Ovary (tissue), 9 donors: Measurements from ENCODE around the gene LGR6. TPM values are rescaled to one million over a fixed set of nuclear protein-coding genes. Genes with fewer than 3 reads are reported as not detected.

Experiments
- DNase-seq, 5 donors: peaks; one replicate each; pipeline ENCODE4 v3.0.0-alpha.2; 2019 to 2020
- H3K27ac ChIP-seq, 2 donors: fragments of 200-600 bp; one replicate each; pipeline versions ENCODE4 v1.5.1 to v1.8.0; 2019 to 2022
- H3K27me3 ChIP-seq: fragments of 200-600 bp; one replicate; pipeline ENCODE4 v1.8.0; 2022
- H3K36me3 ChIP-seq: fragments of 200-600 bp; sonication (generic); one replicate; pipeline ENCODE4 v1.5.1; 2019
- H3K4me1 ChIP-seq: one replicate; pipeline ENCODE4 v1.8.1; 2013; ENCODE audit warnings: mild to moderate bottlenecking, moderate library complexity; ENCODE audit not compliant: insufficient read depth
- H3K4me3 ChIP-seq: fragments of 200-600 bp; sonication (generic); one replicate; pipeline ENCODE4 v1.5.1; 2017
- H3K9me3 ChIP-seq, 2 donors: fragments of 200-600 bp in 1 of 2; sonication (generic) in 1 of 2; one replicate each; pipeline versions ENCODE4 v1.5.1 to v1.8.1; 2013 to 2019; ENCODE audit warnings: mild to moderate bottlenecking in 1 of 2, moderate library complexity in 1 of 2
- EP300 ChIP-seq: sonication (generic); formaldehyde crosslinking; IDR thresholded peaks from one replicate; pipeline ENCODE4 v1.6.1; 2017; ENCODE audit warnings: antibody characterized with exemption
- POLR2A ChIP-seq: fragments of 450-650 bp; IDR thresholded peaks from one replicate; pipeline ENCODE4 v1.6.1; 2017; ENCODE audit warnings: antibody characterized with exemption, mild to moderate bottlenecking, moderate library complexity
- WGBS, 3 donors: extraction: QIAGEN DNeasy Blood & Tissue Kit in 1 of 3; methylation state at CpG; one replicate each; pipeline versions ENCODE4 v1.1.5 to v1.1.7; 2013 to 2017; 5-methylcytosine and 5-hydroxymethylcytosine counted together
- intact Hi-C, 4 donors: fragments of 100-400 bp; cut with DNase I; formaldehyde crosslinking; loops; one replicate each; pipeline versions ENCODE4 v1.11.0 to v1.15.1; 2022 to 2023
- polyA plus RNA-seq, 2 donors: library from polyadenylated mRNA; stranded (reverse); fragments of 200-250 nt in 1 of 2; fragments of 350-450 nt in 1 of 2; fragmentation: Illumina TruSeq in 1 of 2; extraction: RNeasy Lipid Tissue Mini Kit (QIAGEN cat#74804) in 1 of 2; gene quantifications; one replicate each; pipeline ENCODE4 v1.2.3, GENCODE V29; 2013 to 2014
- total RNA-seq, 7 donors: library from RNA; depleted of rRNA in 2 of 7; stranded (reverse); fragments of >200 nt in 2 of 7; fragmentation: NEBNext Ultra II Directional in 3 of 7; extraction: Animal tissue kit (Norgen Biotek cat#: 25700) in 3 of 7; gene quantifications; one replicate each; pipeline versions ENCODE4 v1.1.0 to v1.2.4, GENCODE V29; 2016 to 2023
- TF ChIP-seq, protein P1 (sequence below), 3 donors: fragments of 450-650 bp in 2 of 3; fragments of 200-600 bp in 1 of 3; IDR thresholded peaks; one replicate each; pipeline versions ENCODE4 v1.5.1 to v1.8.0; 2016 to 2022; ENCODE audit warnings: antibody characterized with exemption in 3 of 3, mild to moderate bottlenecking in 1 of 3
- donor health status: DM: no; HTN: no; CAD: no; lungs with moderate emphysema.
- donor health status: DM: no; HTN: no; CAD: no.
- donor health status: Bipolar disorder and iron deficiency.
- donor health status: DM: yes; HTN: yes; CAD: no.
- donor health status: DM: no; HTN: no; CAD: no.
- donor health status: DM: yes; HTN: yes; CAD: no.

LGR6 gene
- total and polyA plus RNA-seq, 9 donors: 0.24 to 12.4 (median 1.4) TPM

DNA sequence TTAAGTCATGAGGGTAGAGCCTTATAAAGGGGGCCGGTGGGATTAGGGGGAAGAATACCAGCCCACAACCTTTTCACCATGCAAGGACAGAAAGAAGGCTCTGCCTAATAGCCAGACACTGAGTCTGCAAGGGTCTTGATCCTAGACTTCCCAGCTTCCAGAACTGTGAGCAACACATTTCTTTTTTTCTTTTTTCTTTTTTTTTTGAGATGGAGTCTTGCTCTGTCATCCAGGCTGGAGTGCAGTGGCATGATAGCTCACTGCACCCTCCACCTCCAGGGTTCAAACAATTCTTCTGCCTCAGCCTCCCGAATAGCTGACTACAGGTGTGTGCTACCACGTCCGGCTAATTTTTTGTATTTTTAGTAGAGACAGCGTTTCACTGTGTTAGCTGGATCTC is 47.3 kb upstream of the LGR6 start:
- no peak for TF ChIP-seq POLR2A
- TF ChIP-seq EP300: no peak
- TF ChIP-seq, protein P1, sequence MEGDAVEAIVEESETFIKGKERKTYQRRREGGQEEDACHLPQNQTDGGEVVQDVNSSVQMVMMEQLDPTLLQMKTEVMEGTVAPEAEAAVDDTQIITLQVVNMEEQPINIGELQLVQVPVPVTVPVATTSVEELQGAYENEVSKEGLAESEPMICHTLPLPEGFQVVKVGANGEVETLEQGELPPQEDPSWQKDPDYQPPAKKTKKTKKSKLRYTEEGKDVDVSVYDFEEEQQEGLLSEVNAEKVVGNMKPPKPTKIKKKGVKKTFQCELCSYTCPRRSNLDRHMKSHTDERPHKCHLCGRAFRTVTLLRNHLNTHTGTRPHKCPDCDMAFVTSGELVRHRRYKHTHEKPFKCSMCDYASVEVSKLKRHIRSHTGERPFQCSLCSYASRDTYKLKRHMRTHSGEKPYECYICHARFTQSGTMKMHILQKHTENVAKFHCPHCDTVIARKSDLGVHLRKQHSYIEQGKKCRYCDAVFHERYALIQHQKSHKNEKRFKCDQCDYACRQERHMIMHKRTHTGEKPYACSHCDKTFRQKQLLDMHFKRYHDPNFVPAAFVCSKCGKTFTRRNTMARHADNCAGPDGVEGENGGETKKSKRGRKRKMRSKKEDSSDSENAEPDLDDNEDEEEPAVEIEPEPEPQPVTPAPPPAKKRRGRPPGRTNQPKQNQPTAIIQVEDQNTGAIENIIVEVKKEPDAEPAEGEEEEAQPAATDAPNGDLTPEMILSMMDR (IDR thresholded peaks at IDR 0.05): no peak
- Histone ChIP-seq H3K36me3 (no peaks in the 10 kb centered on the region), H3K4me1 (peaks cover 6% of the 10 kb centered on the region), H3K27ac (no peak overlapping the region), H3K9me3 (no peaks in the 10 kb centered on the region), H3K4me3 (no peak overlapping the region), H3K27me3 (no peaks in the 10 kb centered on the region)
- intact Hi-C loops: no loop called here
- no peak for DNase-seq
- WGBS, 3 donors: 84 to 93% (median 90%) methylated on average over 5 of the region's 5 CpGs

DNA sequence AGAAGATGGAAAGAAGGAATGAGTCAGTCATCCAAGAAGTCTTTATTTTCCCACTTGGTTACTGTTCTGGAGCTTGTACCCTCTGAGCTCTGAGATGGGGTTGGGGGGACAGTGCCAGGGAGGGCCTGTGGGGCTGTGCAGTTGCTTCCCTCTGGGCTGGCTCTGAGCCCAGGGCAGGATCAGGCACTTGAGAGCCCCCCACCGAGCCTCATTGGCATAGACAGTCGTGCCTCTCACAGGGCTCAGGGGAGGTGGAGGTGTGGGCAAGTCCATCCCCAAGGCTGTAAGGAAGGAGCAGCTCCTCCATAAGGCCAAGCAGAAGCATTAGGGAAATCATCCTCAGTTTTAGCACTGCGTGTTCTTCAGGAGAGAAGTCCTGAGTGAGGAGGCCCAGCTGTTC is 46.6 kb upstream of the LGR6 start:
- WGBS, 3 donors: 50 to 67% (median 59%) methylated on average over 3 of the region's 3 CpGs
- Histone ChIP-seq H3K27ac (no peak overlapping the region), H3K36me3 (no peaks in the 10 kb centered on the region), H3K27me3 (no peaks in the 10 kb centered on the region), H3K4me1 (peaks cover 6% of the 10 kb centered on the region), H3K9me3 (no peaks in the 10 kb centered on the region), H3K4me3 (no peak overlapping the region)
- intact Hi-C loops: no loop called here
- TF ChIP-seq POLR2A: no peak
- TF ChIP-seq, protein P1 (IDR thresholded peaks at IDR 0.05): no peak
- TF ChIP-seq EP300: no peak
- DNase-seq: no peak

DNA sequence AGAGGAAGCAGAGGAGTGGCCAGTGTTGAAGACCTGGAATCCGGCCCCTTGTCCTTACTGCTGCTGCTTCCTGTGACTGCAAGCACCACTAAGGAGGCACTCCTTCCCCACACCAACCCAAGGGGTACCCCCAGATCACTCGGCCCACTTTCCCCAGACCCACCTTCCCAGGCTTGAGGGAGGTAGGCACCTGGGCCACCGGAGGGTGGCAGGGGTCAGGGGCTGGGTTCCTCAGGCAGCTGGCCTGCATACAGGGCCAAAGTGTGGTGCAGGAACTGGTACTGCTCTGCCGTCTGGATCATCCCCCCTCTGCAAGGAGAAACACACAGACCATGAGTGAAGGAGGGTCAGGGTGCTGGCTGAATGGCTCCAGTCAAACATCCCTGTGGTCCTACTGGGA is 45.2 kb upstream of the LGR6 start:
- H3K27me3 ChIP-seq: no peaks in the 10 kb centered on the region
- H3K27ac ChIP-seq: no peak overlapping the region
- intact Hi-C loops: no loop called here
- 91 to 94% (median 93%) methylated on average over 4 of the region's 4 CpGs for WGBS, 3 donors
- no peaks in the 10 kb centered on the region for H3K36me3 ChIP-seq
- H3K4me3 ChIP-seq: no peak overlapping the region
- DNase-seq: no peak
- TF ChIP-seq, protein P1 (IDR thresholded peaks at IDR 0.05): no peak
- TF ChIP-seq EP300 (no peak), POLR2A (no peak)
- H3K9me3 ChIP-seq: no peaks in the 10 kb centered on the region
- H3K4me1 ChIP-seq: no peaks in the 10 kb centered on the region

DNA sequence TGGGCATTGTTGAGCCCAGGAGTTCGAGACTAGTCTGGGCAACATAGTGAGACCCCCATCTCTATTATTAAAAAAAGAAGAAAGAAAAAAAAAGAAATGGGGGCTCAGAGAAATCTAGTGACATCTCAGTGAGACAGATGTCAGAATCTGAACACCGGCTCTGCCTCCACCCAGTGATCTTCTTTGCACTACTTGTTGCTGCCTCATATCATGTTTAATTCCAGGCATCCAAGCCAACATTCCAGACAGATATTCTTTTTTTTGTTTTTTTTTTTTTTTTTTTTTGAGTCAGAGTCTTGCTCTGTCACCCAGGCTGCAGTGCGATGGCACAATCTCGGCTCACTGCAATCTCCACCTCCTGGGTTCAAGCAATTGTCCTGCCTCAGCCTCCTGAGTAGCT is 44.0 kb upstream of the LGR6 start:
- WGBS, 3 donors: 48 to 64% (median 62%) methylated on average over 4 of the region's 4 CpGs
- no peak for DNase-seq
- H3K36me3 ChIP-seq: no peaks in the 10 kb centered on the region
- no peak overlapping the region for H3K4me3 ChIP-seq
- H3K27ac ChIP-seq: no peak overlapping the region
- no peaks in the 10 kb centered on the region for H3K4me1 ChIP-seq
- H3K9me3 ChIP-seq: no peaks in the 10 kb centered on the region
- intact Hi-C loops: no loop called here
- no peaks in the 10 kb centered on the region for H3K27me3 ChIP-seq
- TF ChIP-seq, protein P1 (IDR thresholded peaks at IDR 0.05): no peak
- TF ChIP-seq EP300: no peak
- no peak for TF ChIP-seq POLR2A

DNA sequence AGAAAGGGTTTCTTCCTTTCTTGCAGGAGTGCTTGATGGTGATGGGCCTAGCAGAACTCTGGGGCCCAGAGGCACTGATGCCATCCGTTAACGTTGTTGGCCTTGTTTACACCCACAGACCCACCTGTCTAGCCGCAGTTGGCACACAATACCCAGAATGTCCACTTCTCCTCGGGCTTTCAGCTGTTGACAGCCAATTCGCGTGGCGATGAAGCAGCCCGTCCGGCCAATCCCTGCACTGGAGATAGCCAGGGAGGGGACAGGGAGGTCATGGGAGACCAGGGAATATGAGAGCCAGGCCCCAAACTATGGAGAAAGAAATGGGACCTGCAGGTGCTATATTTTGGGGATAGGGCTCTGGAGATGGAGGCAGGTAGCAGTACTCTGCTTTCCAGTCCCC is 43.4 kb upstream of the LGR6 start:
- Histone ChIP-seq H3K4me1 (no peaks in the 10 kb centered on the region), H3K27me3 (no peaks in the 10 kb centered on the region), H3K9me3 (no peaks in the 10 kb centered on the region), H3K4me3 (no peak overlapping the region), H3K27ac (no peak overlapping the region), H3K36me3 (no peaks in the 10 kb centered on the region)
- TF ChIP-seq, protein P1 (IDR thresholded peaks at IDR 0.05): no peak
- no peak for TF ChIP-seq EP300
- TF ChIP-seq POLR2A: no peak
- intact Hi-C loops: no loop called here
- DNase-seq: no peak
- 89 to 92% (median 90%) methylated on average over 9 of the region's 9 CpGs for WGBS, 3 donors
